HG03095 (cell line): ENCODE measurements around the gene DCC.

ENCODE experiments used
- ATAC-seq: cut with Tn5 transposase; IDR thresholded peaks from one replicate; pipeline ENCODE4 v1.9.1; 2021; ENCODE audit warnings: moderate library complexity; ENCODE audit not compliant: unreplicated experiment

The DCC gene

GRCh38 chr18:52888014-52888413 is 548.0 kb downstream of the DCC start:
- no peak for ATAC-seq

GRCh38 chr18:52894801-52895200 is 554.8 kb downstream of the DCC start:
- no peak for ATAC-seq

- no peak for ATAC-seq
Observed at GRCh38 chr18:52897611-52898484, 557.9 kb downstream of the DCC start.

- ATAC-seq, result no peak
Observed at GRCh38 chr18:52898485-52899058, 558.6 kb downstream of the DCC start.

GRCh38 chr18:52902188-52902587 is 562.2 kb downstream of the DCC start:
- ATAC-seq, result no peak

GRCh38 chr18:52903857-52904256 is 563.9 kb downstream of the DCC start:
- no peak for ATAC-seq

- ATAC-seq, result no peak
Observed at GRCh38 chr18:52907543-52908308, 567.7 kb downstream of the DCC start.

GRCh38 chr18:52914148-52914547 is 574.2 kb downstream of the DCC start:
- no peak for ATAC-seq

- ATAC-seq, result no peak
Observed at GRCh38 chr18:52920665-52921064, 580.7 kb downstream of the DCC start.

- ATAC-seq, result no peak
Observed at GRCh38 chr18:52933356-52933755, 593.4 kb downstream of the DCC start.

GRCh38 chr18:52936931-52937330 is 596.9 kb downstream of the DCC start:
- no peak for ATAC-seq

GRCh38 chr18:52937840-52938239 is 597.8 kb downstream of the DCC start:
- no peak for ATAC-seq

- no peak for ATAC-seq
Observed at GRCh38 chr18:52945552-52945951, 605.6 kb downstream of the DCC start.

- no peak for ATAC-seq
Observed at GRCh38 chr18:52948868-52949444, 609.0 kb downstream of the DCC start.

- no peak for ATAC-seq
Observed at GRCh38 chr18:52950155-52950554, 610.2 kb downstream of the DCC start.

GRCh38 chr18:52953387-52953786 is 613.4 kb downstream of the DCC start:
- no peak for ATAC-seq

- ATAC-seq, result no peak
Observed at GRCh38 chr18:52963481-52963880, 623.5 kb downstream of the DCC start.

- ATAC-seq, result no peak
Observed at GRCh38 chr18:52970686-52971085, 630.7 kb downstream of the DCC start.

- ATAC-seq, result no peak
Observed at GRCh38 chr18:52971097-52971496, 631.1 kb downstream of the DCC start.

- no peak for ATAC-seq
Observed at GRCh38 chr18:52979892-52980291, 639.9 kb downstream of the DCC start.

GRCh38 chr18:52991246-52991645 is 651.2 kb downstream of the DCC start:
- ATAC-seq, result no peak
